IPS DF 6.9 (cell line): ENCODE results near the gene SH3BP1.
"Not testable (repeated sequence)": the region's sequence is repeated elsewhere in the genome, so short reads cannot be mapped to it uniquely, and the experiment has no call there.

Experiments used
- DNase-seq: peaks from one replicate; pipeline ENCODE4 v3.0.0-alpha.2; 2013; ENCODE audit warnings: low read depth, low spot score
- H3K27ac ChIP-seq: one replicate; pipeline ENCODE4 v1.5.1; 2013; ENCODE audit warnings: low read length, control low read depth
- H3K27me3 ChIP-seq: 2 replicates; pipeline ENCODE4 v1.6.1; 2013; ENCODE audit warnings: mild to moderate bottlenecking, low read length; ENCODE audit not compliant: control insufficient read depth, insufficient read depth
- H3K36me3 ChIP-seq: 2 replicates; pipeline ENCODE4 v1.6.1; 2013; ENCODE audit warnings: low read length; ENCODE audit not compliant: control insufficient read depth, insufficient read depth
- H3K4me1 ChIP-seq: 2 replicates; pipeline ENCODE4 v1.6.1; 2013; ENCODE audit warnings: low read length; ENCODE audit not compliant: control insufficient read depth, insufficient read depth
- H3K4me3 ChIP-seq: 2 replicates; pipeline ENCODE4 v1.5.1; 2013; ENCODE audit warnings: mild to moderate bottlenecking, low read length
- H3K9me3 ChIP-seq: 2 replicates; pipeline ENCODE4 v1.6.1; 2013; ENCODE audit warnings: low read length, inconsistent platforms; ENCODE audit not compliant: control insufficient read depth, insufficient read depth
- WGBS: extraction: QIAGEN DNeasy Blood & Tissue Kit; methylation state at CpG from one replicate; pipeline ENCODE4 v1.1.7; 2013; ENCODE audit warnings: mixed read lengths, missing lambda C conversion rate; ENCODE audit not compliant: insufficient read length, insufficient coverage; 5-methylcytosine and 5-hydroxymethylcytosine counted together

SH3BP1 gene

GRCh38 chr22:37680191-37680851 is 40.9 kb downstream of the SH3BP1 start:
- no peaks in the 10 kb centered on the region for H3K9me3 ChIP-seq
- H3K27me3 ChIP-seq, result no peaks in the 10 kb centered on the region
- no peak for DNase-seq
- WGBS, result no CpG with 5 or more reads among the region's 7 CpGs
- no peak overlapping the region for H3K27ac ChIP-seq
- H3K4me1 ChIP-seq, result peaks cover 8% of the 10 kb centered on the region
- H3K36me3 ChIP-seq, result peaks cover 3% of the 10 kb centered on the region; the same call in 1 of the 2 replicates
- H3K4me3 ChIP-seq, result no peak overlapping the region

- Histone ChIP-seq H3K4me3 (no peak overlapping the region), H3K27me3 (no peaks in the 10 kb centered on the region), H3K4me1 (peaks cover 4% of the 10 kb centered on the region), H3K36me3 (peaks cover 3% of the 10 kb centered on the region; the same call in 1 of the 2 replicates), H3K27ac (no peak overlapping the region), H3K9me3 (no peaks in the 10 kb centered on the region)
- WGBS, result no CpG with 5 or more reads among the region's 2 CpGs
- DNase-seq, result no peak
These were observed 41.5 kb downstream of the SH3BP1 start for GRCh38 chr22:37681001-37681424.

GRCh38 chr22:37681556-37682049 is 42.1 kb downstream of the SH3BP1 start:
- H3K9me3 ChIP-seq, result no peaks in the 10 kb centered on the region
- no peak overlapping the region for H3K27ac ChIP-seq
- H3K27me3 ChIP-seq, result no peaks in the 10 kb centered on the region
- H3K4me1 ChIP-seq, result peaks cover 4% of the 10 kb centered on the region
- H3K36me3 ChIP-seq, result peaks cover 3% of the 10 kb centered on the region; the same call in 1 of the 2 replicates
- H3K4me3 ChIP-seq, result no peak overlapping the region
- WGBS, result no CpG with 5 or more reads among the region's 6 CpGs
- DNase-seq, result no peak

- WGBS, result no CpG with 5 or more reads among the region's 16 CpGs
- DNase-seq, result no peak
These were observed 45.5 kb downstream of the SH3BP1 start for GRCh38 chr22:37684803-37685615.

GRCh38 chr22:37686002-37686982 is 46.8 kb downstream of the SH3BP1 start, which contains the start of gene NOL12:
Gene NOL12 (plus strand): TSS chr22:37686343. CDS start chr22:37686393, 50 bp downstream.
- Histone ChIP-seq H3K27ac (no peak within 1 kb of the TSS), H3K27me3 (no peaks in the 10 kb centered on the region), H3K4me1 (no peaks in the 10 kb centered on the region; the same call in 1 of the 2 replicates), H3K36me3 (peaks cover 22% of the 10 kb centered on the region), H3K4me3 (peak within 1 kb of the TSS; percentile 88), H3K9me3 (no peaks in the 10 kb centered on the region)
- WGBS, result no CpG with 5 or more reads among the region's 62 CpGs
- no peak for DNase-seq

More at GRCh38 chr22:37684803-37685615, 45.5 kb downstream of the SH3BP1 start:
- no peak overlapping the region for H3K4me3 ChIP-seq
- no peak overlapping the region for H3K27ac ChIP-seq
- H3K36me3 ChIP-seq, result peaks cover 12% of the 10 kb centered on the region
- no peaks in the 10 kb centered on the region for H3K27me3 ChIP-seq
- H3K4me1 ChIP-seq, result no peaks in the 10 kb centered on the region; the same call in 1 of the 2 replicates
- no peaks in the 10 kb centered on the region for H3K9me3 ChIP-seq

- no peak overlapping the region for H3K27ac ChIP-seq
- WGBS, result no CpG with 5 or more reads among the region's 7 CpGs
- no peak overlapping the region for H3K4me3 ChIP-seq
- H3K36me3 ChIP-seq, result peaks cover 34% of the 10 kb centered on the region
- H3K9me3 ChIP-seq, result no peaks in the 10 kb centered on the region
- no peaks in the 10 kb centered on the region for H3K27me3 ChIP-seq
- DNase-seq, result no peak
- no peaks in the 10 kb centered on the region; the same call in 1 of the 2 replicates for H3K4me1 ChIP-seq
These were observed 50.9 kb downstream of the SH3BP1 start for GRCh38 chr22:37690407-37690806.

GRCh38 chr22:37690901-37691504 is 51.5 kb downstream of the SH3BP1 start:
- no peak overlapping the region for H3K4me3 ChIP-seq
- no peak for DNase-seq
- no peak overlapping the region for H3K27ac ChIP-seq
- WGBS, result no CpG with 5 or more reads among the region's 18 CpGs
- H3K36me3 ChIP-seq, result peaks cover 34% of the 10 kb centered on the region
- H3K27me3 ChIP-seq, result no peaks in the 10 kb centered on the region
- H3K9me3 ChIP-seq, result no peaks in the 10 kb centered on the region
- H3K4me1 ChIP-seq, result no peaks in the 10 kb centered on the region; the same call in none of the 2 replicates

GRCh38 chr22:37692627-37693285 is 53.3 kb downstream of the SH3BP1 start:
- peaks cover 34% of the 10 kb centered on the region for H3K36me3 ChIP-seq
- no peaks in the 10 kb centered on the region for H3K9me3 ChIP-seq
- H3K27ac ChIP-seq, result no peak overlapping the region
- no peaks in the 10 kb centered on the region for H3K27me3 ChIP-seq
- DNase-seq, result no peak
- WGBS, result no CpG with 5 or more reads among the region's 15 CpGs
- no peak overlapping the region for H3K4me3 ChIP-seq
- H3K4me1 ChIP-seq, result no peaks in the 10 kb centered on the region; the same call in none of the 2 replicates

GRCh38 chr22:37694131-37694530 is 54.7 kb downstream of the SH3BP1 start:
- H3K4me1 ChIP-seq, H3K27me3 ChIP-seq, H3K27ac ChIP-seq, H3K9me3 ChIP-seq, DNase-seq, H3K4me3 ChIP-seq: not testable (repeated sequence)
- no CpG with 5 or more reads among the region's 7 CpGs for WGBS
- peaks cover 24% of the 10 kb centered on the region for H3K36me3 ChIP-seq
